Body of pancreas (tissue), 4 donors: Measurements from ENCODE around the gene PDLIM3.

Source experiments
- POLR2A ChIP-seq, 3 donors: fragments of 450-650 bp; IDR thresholded peaks; one replicate each; pipeline ENCODE4 v1.6.1; 2016; ENCODE audit warnings: antibody characterized with exemption in 3 of 3, mild to moderate bottlenecking in 2 of 3
- TF ChIP-seq, protein P1 (sequence below), 7 experiments: fragments of 450-650 bp in 4 of 7; fragments of 200-600 bp in 3 of 7; sonication (generic) in 3 of 7; IDR thresholded peaks; one replicate each; pipeline ENCODE4 v1.5.1; 2016 to 2019; ENCODE audit warnings: antibody characterized with exemption in 7 of 7

- TF ChIP-seq, protein P1, sequence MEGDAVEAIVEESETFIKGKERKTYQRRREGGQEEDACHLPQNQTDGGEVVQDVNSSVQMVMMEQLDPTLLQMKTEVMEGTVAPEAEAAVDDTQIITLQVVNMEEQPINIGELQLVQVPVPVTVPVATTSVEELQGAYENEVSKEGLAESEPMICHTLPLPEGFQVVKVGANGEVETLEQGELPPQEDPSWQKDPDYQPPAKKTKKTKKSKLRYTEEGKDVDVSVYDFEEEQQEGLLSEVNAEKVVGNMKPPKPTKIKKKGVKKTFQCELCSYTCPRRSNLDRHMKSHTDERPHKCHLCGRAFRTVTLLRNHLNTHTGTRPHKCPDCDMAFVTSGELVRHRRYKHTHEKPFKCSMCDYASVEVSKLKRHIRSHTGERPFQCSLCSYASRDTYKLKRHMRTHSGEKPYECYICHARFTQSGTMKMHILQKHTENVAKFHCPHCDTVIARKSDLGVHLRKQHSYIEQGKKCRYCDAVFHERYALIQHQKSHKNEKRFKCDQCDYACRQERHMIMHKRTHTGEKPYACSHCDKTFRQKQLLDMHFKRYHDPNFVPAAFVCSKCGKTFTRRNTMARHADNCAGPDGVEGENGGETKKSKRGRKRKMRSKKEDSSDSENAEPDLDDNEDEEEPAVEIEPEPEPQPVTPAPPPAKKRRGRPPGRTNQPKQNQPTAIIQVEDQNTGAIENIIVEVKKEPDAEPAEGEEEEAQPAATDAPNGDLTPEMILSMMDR (IDR thresholded peaks at IDR 0.05): no peak
- TF ChIP-seq POLR2A (IDR thresholded peaks at IDR 0.05): no peak
Observed at GRCh38 chr4:185523862-185524261, 11.4 kb downstream of the PDLIM3 start.
